ENCODE data around the gene LOXL4. TPM values are rescaled to one million over a fixed set of nuclear protein-coding genes. Genes with fewer than 3 reads are reported as not detected.

The LOXL4 gene
- total and polyA plus RNA-seq, 5 donors from 2014 or later = 0.10 TPM; not detected in 4

DNA sequence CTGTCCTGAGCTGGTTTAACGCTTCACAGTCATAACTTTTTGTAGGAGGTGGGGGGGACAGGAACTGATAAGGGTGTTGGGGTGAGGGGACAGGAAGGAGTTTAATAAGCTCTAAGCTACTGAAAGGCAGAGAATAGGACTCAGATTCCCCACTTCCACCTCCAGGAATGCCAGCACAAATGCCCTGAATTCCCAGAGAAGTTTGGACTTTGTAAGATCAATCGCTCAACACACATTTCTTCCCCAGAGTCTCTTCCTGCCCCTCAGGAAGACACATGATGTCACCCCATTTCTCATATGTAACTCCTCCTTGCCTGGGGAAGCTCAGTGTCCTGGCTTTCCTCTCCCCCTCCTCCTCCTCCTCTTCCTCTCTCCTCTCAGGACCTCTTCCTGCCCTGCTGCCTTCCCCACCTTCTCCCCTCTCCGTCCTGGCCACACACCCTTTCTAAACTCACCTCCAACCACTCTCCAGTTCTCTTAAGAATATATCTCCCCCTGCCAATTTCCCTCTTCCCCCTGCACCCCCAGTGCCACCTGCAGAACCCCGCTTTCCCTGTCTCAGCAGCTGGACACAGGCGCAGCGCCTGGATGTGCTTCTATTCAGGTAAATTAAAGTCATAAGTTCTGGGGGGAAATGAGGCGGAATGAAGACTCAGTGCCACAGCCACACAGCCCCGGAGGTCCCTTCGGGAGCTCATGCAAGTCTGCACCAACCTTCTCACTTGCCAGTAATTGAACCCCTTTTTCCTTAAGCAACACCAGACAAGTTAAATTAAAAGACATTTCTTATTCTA lies 5.3 kb upstream of the LOXL4 start:
- H3K27me3 Mint-ChIP-seq = peaks cover 53% of the 10 kb centered on the region
- peaks cover 0 to 1% (median 0%) of the 10 kb centered on the region in 7 donors for H3K9me3 Mint-ChIP-seq
- no peak overlapping the region for H3K4me3 Mint-ChIP-seq
- Histone ChIP-seq H3K4me1 (ENCODE audit: control insufficient read depth, insufficient read depth, low read length, poor library complexity, severe bottlenecking) (no peaks in the 10 kb centered on the region), H3K36me3 (ENCODE audit: control insufficient read depth, insufficient read depth, low read length) (no peaks in the 10 kb centered on the region), H3K27ac (ENCODE audit: insufficient read depth, low read length, poor library complexity, severe bottlenecking) (no peak overlapping the region), H3K27me3 (ENCODE audit: control insufficient read depth, insufficient read depth, low read length) (peaks cover 6% of the 10 kb centered on the region), H3K4me3 (ENCODE audit: low read depth, low read length) (no peak overlapping the region), H3K9me3 (ENCODE audit: control insufficient read depth in 2 of 2, low read length in 2 of 2) (no peaks in the 10 kb centered on the region)
- H3K27ac Mint-ChIP-seq = no peak overlapping the region
- H3K4me1 Mint-ChIP-seq = peaks cover 0 to 9% (median 0%) of the 10 kb centered on the region in 4 donors
- H3K36me3 Mint-ChIP-seq = no peaks in the 10 kb centered on the region
- no peak for DNase-seq
- no peak for ATAC-seq (ENCODE audit: low read depth in 2 of 2)

DNA sequence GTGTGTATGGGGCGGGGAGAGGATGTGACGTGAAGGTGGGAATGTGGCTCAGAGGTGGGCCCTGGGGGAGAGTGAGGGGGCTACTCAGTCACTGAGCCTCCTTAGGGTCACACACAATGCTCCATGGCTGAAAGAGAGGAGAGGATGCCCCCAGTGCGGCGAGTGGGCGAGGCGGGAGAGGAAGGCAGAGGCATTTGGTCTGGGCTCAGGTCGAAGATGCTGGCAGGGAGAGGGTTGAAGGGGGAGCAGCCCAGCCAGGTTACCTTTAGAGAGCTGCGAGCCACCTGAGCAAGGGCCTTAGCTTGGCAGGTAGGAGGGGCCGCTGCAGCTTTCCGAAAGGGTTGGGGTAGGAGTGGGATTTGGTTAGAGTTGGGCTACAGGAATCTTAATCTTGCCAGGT lies 4.7 kb upstream of the LOXL4 start:
- ATAC-seq (ENCODE audit: low read depth in 2 of 2) (no peak), DNase-seq (no peak)
- Mint-ChIP-seq H3K4me3 (no peak overlapping the region), H3K9me3 (peaks cover 0 to 1% (median 0%) of the 10 kb centered on the region in 7 donors), H3K27ac (no peak overlapping the region), H3K4me1 (peaks cover 0 to 9% (median 0%) of the 10 kb centered on the region in 4 donors), H3K36me3 (no peaks in the 10 kb centered on the region), H3K27me3 (peaks cover 52% of the 10 kb centered on the region)
- H3K27ac ChIP-seq (ENCODE audit: insufficient read depth, low read length, poor library complexity, severe bottlenecking) = no peak overlapping the region
- no peaks in the 10 kb centered on the region for H3K36me3 ChIP-seq (ENCODE audit: control insufficient read depth, insufficient read depth, low read length)
- H3K4me3 ChIP-seq (ENCODE audit: low read depth, low read length) = no peak overlapping the region
- no peaks in the 10 kb centered on the region for H3K9me3 ChIP-seq (ENCODE audit: control insufficient read depth in 2 of 2, low read length in 2 of 2)
- peaks cover 6% of the 10 kb centered on the region for H3K27me3 ChIP-seq (ENCODE audit: control insufficient read depth, insufficient read depth, low read length)
- H3K4me1 ChIP-seq (ENCODE audit: control insufficient read depth, insufficient read depth, low read length, poor library complexity, severe bottlenecking) = no peaks in the 10 kb centered on the region

DNA sequence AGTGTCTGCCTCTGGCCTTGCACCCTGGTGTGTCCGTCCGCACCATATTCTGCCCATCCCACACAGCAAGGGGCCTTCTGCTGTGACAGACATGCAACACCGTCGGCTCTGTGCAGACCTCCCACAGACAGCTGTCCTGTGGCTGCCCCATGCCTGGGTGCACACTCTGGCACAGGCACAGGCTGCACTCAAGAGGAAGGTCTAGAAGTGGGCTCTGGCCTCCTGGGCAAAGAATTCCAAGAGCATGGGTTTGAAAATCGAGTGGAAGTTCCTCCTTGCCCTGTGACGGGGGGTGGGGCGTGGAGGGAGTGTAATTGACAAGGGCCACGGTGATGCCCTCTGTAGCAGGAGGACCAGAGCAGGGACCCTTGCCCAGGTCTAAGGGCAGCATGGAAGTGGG lies 4.3 kb upstream of the LOXL4 start:
- Histone ChIP-seq H3K27ac (ENCODE audit: insufficient read depth, low read length, poor library complexity, severe bottlenecking) (no peak overlapping the region), H3K9me3 (ENCODE audit: control insufficient read depth in 2 of 2, low read length in 2 of 2) (no peaks in the 10 kb centered on the region), H3K36me3 (ENCODE audit: control insufficient read depth, insufficient read depth, low read length) (no peaks in the 10 kb centered on the region), H3K4me1 (ENCODE audit: control insufficient read depth, insufficient read depth, low read length, poor library complexity, severe bottlenecking) (no peaks in the 10 kb centered on the region), H3K4me3 (ENCODE audit: low read depth, low read length) (no peak overlapping the region), H3K27me3 (ENCODE audit: control insufficient read depth, insufficient read depth, low read length) (peaks cover 9% of the 10 kb centered on the region)
- Mint-ChIP-seq H3K9me3 (peaks cover 0 to 1% (median 0%) of the 10 kb centered on the region in 7 donors), H3K4me1 (peaks cover 0 to 9% (median 0%) of the 10 kb centered on the region in 4 donors), H3K27ac (no peak overlapping the region), H3K36me3 (no peaks in the 10 kb centered on the region), H3K4me3 (no peak overlapping the region), H3K27me3 (peaks cover 56% of the 10 kb centered on the region)
- ATAC-seq (ENCODE audit: low read depth in 2 of 2) (no peak), DNase-seq (no peak)

DNA sequence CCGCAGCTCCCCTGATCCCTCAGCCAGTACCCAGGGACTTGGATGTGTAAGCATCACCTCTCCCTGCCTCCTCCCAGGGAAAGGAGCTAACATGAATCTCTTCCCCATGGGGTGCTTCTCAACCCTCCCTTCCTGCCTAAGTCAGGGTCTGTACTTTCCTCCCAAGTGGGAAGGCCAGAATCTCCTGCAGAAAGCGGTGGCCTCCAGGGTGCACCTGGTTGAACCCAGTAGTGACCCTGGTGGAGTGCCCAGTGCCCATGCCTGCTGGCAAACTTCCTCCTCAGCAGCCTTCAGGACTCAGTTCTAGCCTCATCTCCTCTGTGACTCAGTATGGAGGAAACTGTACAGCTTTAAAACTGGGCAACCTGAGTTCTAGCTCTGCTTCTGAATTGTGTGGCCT lies 2.8 kb upstream of the LOXL4 start:
- ATAC-seq (ENCODE audit: low read depth in 2 of 2) (no peak), DNase-seq (no peak)
- H3K27me3 ChIP-seq (ENCODE audit: control insufficient read depth, insufficient read depth, low read length) = peaks cover 13% of the 10 kb centered on the region
- no peaks in the 10 kb centered on the region for H3K4me1 ChIP-seq (ENCODE audit: control insufficient read depth, insufficient read depth, low read length, poor library complexity, severe bottlenecking)
- Mint-ChIP-seq H3K9me3 (peaks cover 0 to 1% (median 0%) of the 10 kb centered on the region in 7 donors), H3K4me1 (peaks cover 0 to 16% (median 0%) of the 10 kb centered on the region in 4 donors), H3K27me3 (peaks cover 62% of the 10 kb centered on the region), H3K27ac (no peak overlapping the region), H3K36me3 (no peaks in the 10 kb centered on the region), H3K4me3 (no peak overlapping the region)
- H3K27ac ChIP-seq (ENCODE audit: insufficient read depth, low read length, poor library complexity, severe bottlenecking) = no peak overlapping the region
- no peaks in the 10 kb centered on the region for H3K36me3 ChIP-seq (ENCODE audit: control insufficient read depth, insufficient read depth, low read length)
- H3K4me3 ChIP-seq (ENCODE audit: low read depth, low read length) = no peak overlapping the region
- H3K9me3 ChIP-seq (ENCODE audit: control insufficient read depth in 2 of 2, low read length in 2 of 2) = no peaks in the 10 kb centered on the region

DNA sequence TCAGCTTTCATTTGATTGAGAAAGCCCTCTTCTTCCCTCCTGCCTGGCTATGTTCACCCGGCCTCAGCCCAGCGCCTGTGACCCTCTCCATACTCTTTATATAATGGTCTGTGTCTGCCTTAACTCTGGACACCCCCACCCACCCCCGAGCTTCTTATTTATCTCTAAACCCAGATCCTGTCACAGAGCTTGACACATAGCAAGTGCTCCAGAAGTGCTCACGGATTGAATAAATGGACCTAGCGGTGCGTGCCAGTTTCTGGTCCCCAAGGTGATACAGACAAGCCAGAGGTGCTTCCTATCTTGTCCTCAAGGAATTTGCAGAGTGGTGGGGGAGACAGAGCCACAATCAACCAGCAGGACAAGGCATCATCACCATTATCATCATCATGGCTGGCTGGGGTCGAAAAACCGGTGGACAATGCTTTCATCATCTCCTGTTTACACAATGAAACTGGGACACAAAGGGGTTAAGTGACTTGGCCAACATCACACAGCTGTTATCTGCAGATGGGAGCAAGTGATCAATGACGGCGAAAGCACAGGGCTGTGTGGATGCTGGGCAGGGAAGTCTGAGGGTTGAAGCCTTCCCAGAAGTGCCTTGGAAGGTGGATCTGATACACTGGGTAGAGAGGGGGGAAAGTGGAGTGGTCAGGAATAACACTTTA lies 2.2 kb upstream of the LOXL4 start:
- H3K4me1 ChIP-seq (ENCODE audit: control insufficient read depth, insufficient read depth, low read length, poor library complexity, severe bottlenecking) = no peaks in the 10 kb centered on the region
- H3K27me3 ChIP-seq (ENCODE audit: control insufficient read depth, insufficient read depth, low read length) = peaks cover 13% of the 10 kb centered on the region
- Mint-ChIP-seq H3K36me3 (no peaks in the 10 kb centered on the region), H3K4me1 (peaks cover 0 to 16% (median 0%) of the 10 kb centered on the region in 4 donors), H3K27me3 (peaks cover 65% of the 10 kb centered on the region), H3K4me3 (no peak overlapping the region), H3K9me3 (peaks cover 0 to 1% (median 0%) of the 10 kb centered on the region in 7 donors), H3K27ac (no peak overlapping the region)
- H3K36me3 ChIP-seq (ENCODE audit: control insufficient read depth, insufficient read depth, low read length) = no peaks in the 10 kb centered on the region
- DNase-seq (no peak), ATAC-seq (ENCODE audit: low read depth in 2 of 2) (no peak)
- no peak overlapping the region for H3K27ac ChIP-seq (ENCODE audit: insufficient read depth, low read length, poor library complexity, severe bottlenecking)
- H3K9me3 ChIP-seq (ENCODE audit: control insufficient read depth in 2 of 2, low read length in 2 of 2) = no peaks in the 10 kb centered on the region
- H3K4me3 ChIP-seq (ENCODE audit: low read depth, low read length) = no peak overlapping the region

DNA sequence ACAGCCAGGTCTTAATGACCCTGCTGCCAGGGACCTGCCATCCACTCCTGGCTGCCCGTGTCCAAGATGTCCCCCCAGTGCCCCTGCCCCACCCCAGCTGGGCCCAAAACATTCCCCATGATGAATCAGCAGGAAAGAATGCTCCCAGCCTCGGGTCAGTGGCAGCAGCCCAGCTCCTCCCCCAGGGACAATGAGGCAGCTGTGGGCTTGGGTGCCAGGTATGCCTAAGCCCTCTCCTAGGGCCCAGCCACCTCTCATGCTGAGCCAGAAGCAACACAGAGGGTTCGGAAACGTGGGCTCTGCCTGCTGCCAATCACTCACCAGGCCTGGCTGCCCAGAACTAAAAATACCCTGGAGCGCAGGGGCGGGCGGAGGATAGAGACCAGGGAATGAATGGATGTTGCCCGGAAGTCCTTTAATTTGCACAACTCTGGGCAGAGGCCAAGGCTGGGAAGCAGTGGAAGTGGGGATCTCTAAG lies 1.5 kb upstream of the LOXL4 start:
- no peaks in the 10 kb centered on the region for H3K9me3 ChIP-seq (ENCODE audit: control insufficient read depth in 2 of 2, low read length in 2 of 2)
- H3K4me3 ChIP-seq (ENCODE audit: low read depth, low read length) = no peak overlapping the region
- H3K36me3 Mint-ChIP-seq = no peaks in the 10 kb centered on the region
- H3K27me3 ChIP-seq (ENCODE audit: control insufficient read depth, insufficient read depth, low read length) = peaks cover 13% of the 10 kb centered on the region
- no peak overlapping the region for H3K27ac ChIP-seq (ENCODE audit: insufficient read depth, low read length, poor library complexity, severe bottlenecking)
- no peaks in the 10 kb centered on the region for H3K4me1 ChIP-seq (ENCODE audit: control insufficient read depth, insufficient read depth, low read length, poor library complexity, severe bottlenecking)
- no peaks in the 10 kb centered on the region for H3K36me3 ChIP-seq (ENCODE audit: control insufficient read depth, insufficient read depth, low read length)
- H3K4me3 Mint-ChIP-seq = no peak overlapping the region
- ATAC-seq (ENCODE audit: low read depth in 2 of 2) = no peak
- DNase-seq = no peak
- H3K4me1 Mint-ChIP-seq = peaks cover 0 to 16% (median 0%) of the 10 kb centered on the region in 4 donors
- H3K27ac Mint-ChIP-seq = no peak overlapping the region
- H3K27me3 Mint-ChIP-seq = peaks cover 67% of the 10 kb centered on the region
- peaks cover 0 to 1% (median 0%) of the 10 kb centered on the region in 7 donors for H3K9me3 Mint-ChIP-seq

DNA sequence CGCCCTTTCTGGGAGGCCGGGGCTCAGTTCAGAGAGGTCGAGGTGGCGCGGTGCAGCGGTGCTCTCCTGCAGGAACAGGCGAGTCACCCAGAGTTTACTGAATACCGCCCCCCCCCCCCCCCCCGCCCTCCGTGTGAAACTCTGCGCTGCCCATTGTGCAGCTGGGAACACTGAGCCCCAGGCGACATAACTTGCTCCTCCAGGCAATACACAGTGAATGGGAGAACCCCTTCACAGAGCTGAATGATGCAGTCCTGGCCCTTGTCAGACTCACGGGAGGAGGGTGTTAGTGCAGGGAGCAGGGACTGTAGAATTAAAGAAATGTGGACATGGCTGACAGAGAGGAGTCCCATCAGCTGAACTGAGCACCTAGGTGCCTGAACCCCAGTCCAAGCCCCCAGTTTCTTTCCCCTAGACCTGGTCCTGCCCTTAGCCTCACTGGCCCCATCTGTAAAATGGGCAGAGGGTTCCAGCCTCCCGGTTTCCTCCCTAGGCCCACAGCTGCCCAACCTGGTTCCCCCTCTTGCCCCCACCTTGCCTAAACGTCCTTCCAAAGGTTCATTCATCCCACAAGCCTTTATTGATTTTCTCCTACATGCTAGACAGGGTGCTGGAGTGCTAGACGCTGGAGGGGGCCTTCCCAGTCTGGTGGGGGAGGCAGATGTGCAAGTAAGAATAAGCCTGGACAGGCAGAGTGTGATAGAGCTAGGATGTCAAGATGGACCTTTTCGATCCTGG lies 869 bp upstream of the LOXL4 start:
- Histone ChIP-seq H3K27me3 (ENCODE audit: control insufficient read depth, insufficient read depth, low read length) (peaks cover 13% of the 10 kb centered on the region), H3K4me3 (ENCODE audit: low read depth, low read length) (no peak overlapping the region), H3K4me1 (ENCODE audit: control insufficient read depth, insufficient read depth, low read length, poor library complexity, severe bottlenecking) (no peaks in the 10 kb centered on the region), H3K27ac (ENCODE audit: insufficient read depth, low read length, poor library complexity, severe bottlenecking) (no peak overlapping the region), H3K9me3 (ENCODE audit: control insufficient read depth in 2 of 2, low read length in 2 of 2) (no peaks in the 10 kb centered on the region), H3K36me3 (ENCODE audit: control insufficient read depth, insufficient read depth, low read length) (no peaks in the 10 kb centered on the region)
- H3K4me3 Mint-ChIP-seq = peak overlapping the region in 2 of 4 donors; percentile 56 to 67
- H3K36me3 Mint-ChIP-seq = no peaks in the 10 kb centered on the region
- DNase-seq (no peak), ATAC-seq (ENCODE audit: low read depth in 2 of 2) (no peak)
- H3K27ac Mint-ChIP-seq = no peak overlapping the region
- H3K9me3 Mint-ChIP-seq = peaks cover 0 to 1% (median 0%) of the 10 kb centered on the region in 7 donors
- H3K4me1 Mint-ChIP-seq = peaks cover 0 to 16% (median 0%) of the 10 kb centered on the region in 4 donors
- H3K27me3 Mint-ChIP-seq = peaks cover 65% of the 10 kb centered on the region
